ENCODE results near the gene KISS1.

KISS1 gene

GRCh38 chr1:204224655-204225054, 28.4 kb upstream of the KISS1 start:
- Mint-ChIP-seq H3K27ac (no peak overlapping the region), H3K4me1 (ENCODE audit: low read depth) (peaks cover 5% of the 10 kb centered on the region), H3K36me3 (ENCODE audit: low read depth) (no peaks in the 10 kb centered on the region), H3K9me3 (no peaks in the 10 kb centered on the region), H3K4me3 (no peak overlapping the region), H3K27me3 (no peaks in the 10 kb centered on the region)
- intact Hi-C loops (cut with micrococcal nuclease): no loop called here

GRCh38 chr1:204223129-204223860, 27.0 kb upstream of the KISS1 start:
- no peak overlapping the region for H3K4me3 Mint-ChIP-seq
- H3K4me1 Mint-ChIP-seq (ENCODE audit: low read depth): peaks cover 5% of the 10 kb centered on the region
- intact Hi-C loops (cut with micrococcal nuclease): no loop called here
- H3K27ac Mint-ChIP-seq: no peak overlapping the region
- no peaks in the 10 kb centered on the region for H3K9me3 Mint-ChIP-seq
- no peaks in the 10 kb centered on the region for H3K27me3 Mint-ChIP-seq
- no peaks in the 10 kb centered on the region for H3K36me3 Mint-ChIP-seq (ENCODE audit: low read depth)

GRCh38 chr1:204222764-204223055, 26.4 kb upstream of the KISS1 start:
- Mint-ChIP-seq H3K27ac (no peak overlapping the region), H3K4me3 (no peak overlapping the region), H3K36me3 (ENCODE audit: low read depth) (no peaks in the 10 kb centered on the region), H3K9me3 (no peaks in the 10 kb centered on the region), H3K4me1 (ENCODE audit: low read depth) (peaks cover 5% of the 10 kb centered on the region), H3K27me3 (no peaks in the 10 kb centered on the region)
- intact Hi-C loops (cut with micrococcal nuclease): no loop called here

GRCh38 chr1:204222006-204222763, 25.9 kb upstream of the KISS1 start:
- H3K27ac Mint-ChIP-seq: no peak overlapping the region
- peaks cover 5% of the 10 kb centered on the region for H3K4me1 Mint-ChIP-seq (ENCODE audit: low read depth)
- H3K36me3 Mint-ChIP-seq (ENCODE audit: low read depth): no peaks in the 10 kb centered on the region
- no peak overlapping the region for H3K4me3 Mint-ChIP-seq
- intact Hi-C loops (cut with micrococcal nuclease): no loop called here
- no peaks in the 10 kb centered on the region for H3K27me3 Mint-ChIP-seq
- no peaks in the 10 kb centered on the region for H3K9me3 Mint-ChIP-seq

- Mint-ChIP-seq H3K36me3 (ENCODE audit: low read depth) (no peaks in the 10 kb centered on the region), H3K4me1 (ENCODE audit: low read depth) (peaks cover 5% of the 10 kb centered on the region), H3K9me3 (no peaks in the 10 kb centered on the region), H3K4me3 (no peak overlapping the region), H3K27ac (no peak overlapping the region), H3K27me3 (no peaks in the 10 kb centered on the region)
- intact Hi-C loops (cut with micrococcal nuclease): no loop called here
Measured at GRCh38 chr1:204221271-204221670, 25.0 kb upstream of the KISS1 start.

- no peaks in the 10 kb centered on the region for H3K36me3 Mint-ChIP-seq (ENCODE audit: low read depth)
- H3K27me3 Mint-ChIP-seq: no peaks in the 10 kb centered on the region
- no peak overlapping the region for H3K4me3 Mint-ChIP-seq
- no peak overlapping the region for H3K27ac Mint-ChIP-seq
- intact Hi-C loops (cut with micrococcal nuclease): no loop called here
- peaks cover 5% of the 10 kb centered on the region for H3K4me1 Mint-ChIP-seq (ENCODE audit: low read depth)
- H3K9me3 Mint-ChIP-seq: no peaks in the 10 kb centered on the region
Measured at GRCh38 chr1:204219971-204220616, 23.8 kb upstream of the KISS1 start.

- H3K27ac Mint-ChIP-seq: no peak overlapping the region
Measured at GRCh38 chr1:204218552-204218951, 22.3 kb upstream of the KISS1 start.

GRCh38 chr1:204217648-204218000, 21.3 kb upstream of the KISS1 start:
- Mint-ChIP-seq H3K27me3 (peaks cover 12% of the 10 kb centered on the region), H3K4me1 (ENCODE audit: low read depth) (peaks cover 15% of the 10 kb centered on the region), H3K9me3 (no peaks in the 10 kb centered on the region), H3K27ac (no peak overlapping the region), H3K4me3 (no peak overlapping the region), H3K36me3 (ENCODE audit: low read depth) (no peaks in the 10 kb centered on the region)
- intact Hi-C loops (cut with micrococcal nuclease): no loop called here

More at GRCh38 chr1:204218552-204218951, 22.3 kb upstream of the KISS1 start:
- Mint-ChIP-seq H3K4me1 (ENCODE audit: low read depth) (peaks cover 13% of the 10 kb centered on the region), H3K4me3 (no peak overlapping the region), H3K36me3 (ENCODE audit: low read depth) (no peaks in the 10 kb centered on the region), H3K27me3 (peaks cover 8% of the 10 kb centered on the region), H3K9me3 (no peaks in the 10 kb centered on the region)
- intact Hi-C loops (cut with micrococcal nuclease): no loop called here

GRCh38 chr1:204216880-204217647, 20.8 kb upstream of the KISS1 start:
- H3K27ac Mint-ChIP-seq: no peak overlapping the region
- H3K27me3 Mint-ChIP-seq: peaks cover 12% of the 10 kb centered on the region
- intact Hi-C loops (cut with micrococcal nuclease): no loop called here
- H3K4me1 Mint-ChIP-seq (ENCODE audit: low read depth): peaks cover 15% of the 10 kb centered on the region
- no peaks in the 10 kb centered on the region for H3K36me3 Mint-ChIP-seq (ENCODE audit: low read depth)
- H3K9me3 Mint-ChIP-seq: no peaks in the 10 kb centered on the region
- no peak overlapping the region for H3K4me3 Mint-ChIP-seq

GRCh38 chr1:204216236-204216635, 19.9 kb upstream of the KISS1 start:
- Mint-ChIP-seq H3K36me3 (ENCODE audit: low read depth) (no peaks in the 10 kb centered on the region), H3K27me3 (peaks cover 12% of the 10 kb centered on the region), H3K27ac (no peak overlapping the region), H3K4me3 (no peak overlapping the region), H3K9me3 (no peaks in the 10 kb centered on the region), H3K4me1 (ENCODE audit: low read depth) (peaks cover 15% of the 10 kb centered on the region)
- intact Hi-C loops (cut with micrococcal nuclease): no loop called here

GRCh38 chr1:204213668-204214662, 17.7 kb upstream of the KISS1 start, which contains the start of gene GOLT1A:
Gene GOLT1A, minus strand, starts transcription at chr1:204213988. Its CDS starts 82 bp downstream, at chr1:204213906.
- Mint-ChIP-seq H3K27ac (no peak within 1 kb of the TSS), H3K27me3 (peaks cover 15% of the 10 kb centered on the region), H3K4me1 (ENCODE audit: low read depth) (peaks cover 9% of the 10 kb centered on the region), H3K4me3 (peak within 1 kb of the TSS; percentile 53), H3K36me3 (ENCODE audit: low read depth) (no peaks in the 10 kb centered on the region), H3K9me3 (no peaks in the 10 kb centered on the region)
- intact Hi-C loops (cut with micrococcal nuclease): loop anchor here (1.0 kb wide), 1 partner anchor 149 kb away; no protein-coding TSS in a partner anchor

GRCh38 chr1:204212715-204213114, 16.4 kb upstream of the KISS1 start:
- Mint-ChIP-seq H3K36me3 (ENCODE audit: low read depth) (no peaks in the 10 kb centered on the region), H3K4me3 (no peak overlapping the region), H3K27ac (no peak overlapping the region), H3K9me3 (no peaks in the 10 kb centered on the region), H3K4me1 (ENCODE audit: low read depth) (peaks cover 9% of the 10 kb centered on the region), H3K27me3 (peaks cover 15% of the 10 kb centered on the region)
- intact Hi-C loops (cut with micrococcal nuclease): no loop called here

- H3K27ac Mint-ChIP-seq: no peak overlapping the region
- H3K27me3 Mint-ChIP-seq: peaks cover 21% of the 10 kb centered on the region
- no peaks in the 10 kb centered on the region for H3K9me3 Mint-ChIP-seq
- intact Hi-C loops (cut with micrococcal nuclease): no loop called here
- H3K4me1 Mint-ChIP-seq (ENCODE audit: low read depth): peaks cover 9% of the 10 kb centered on the region
- no peaks in the 10 kb centered on the region for H3K36me3 Mint-ChIP-seq (ENCODE audit: low read depth)
- no peak overlapping the region for H3K4me3 Mint-ChIP-seq
Measured at GRCh38 chr1:204211046-204211445, 14.8 kb upstream of the KISS1 start.
